Kidney capillary endothelial cell (primary cell): Measurements from ENCODE around the gene AMBN.

Experiments used
- DNase-seq: peaks from one replicate; pipeline ENCODE4 v3.0.0-alpha.2; 2018; ENCODE audit warnings: low spot score

The AMBN gene

DNA sequence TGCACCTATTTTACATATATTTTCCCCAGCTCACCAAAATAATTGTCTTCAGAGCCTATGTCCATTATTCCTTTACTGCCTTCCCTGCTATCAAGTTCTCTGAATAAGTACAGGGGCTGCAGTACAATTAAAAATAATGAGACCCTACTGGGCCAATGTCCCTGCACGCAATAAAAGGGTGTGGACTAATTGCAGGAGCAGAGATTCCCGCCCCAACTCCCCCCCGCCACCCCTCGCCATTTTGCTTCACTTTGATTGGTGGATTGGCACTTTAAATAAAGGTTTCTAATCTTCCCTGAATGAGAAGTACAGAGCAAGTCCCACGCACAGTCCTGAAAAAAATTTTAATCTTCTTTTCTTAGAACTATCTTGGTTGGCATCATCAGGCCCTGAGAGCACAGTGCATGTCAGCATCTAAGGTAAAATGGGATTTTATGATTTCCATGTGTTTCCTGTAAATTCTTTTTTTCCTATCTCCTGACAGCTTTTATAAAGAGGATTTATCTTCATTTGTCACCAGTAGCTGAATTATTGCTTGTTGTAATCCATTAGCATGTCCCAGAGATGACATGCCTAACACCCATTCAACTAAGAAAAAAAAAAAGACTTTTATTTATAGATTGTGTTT, at the start of gene AMBN:
Gene AMBN (plus strand): TSS at position 302 of the 628 bp plus-strand sequence. CDS start 103 bp downstream, at position 405.
- DNase-seq = no peak

- DNase-seq = no peak
These were observed 47.7 kb upstream of the AMBN start for GRCh38 chr4:70544279-70544868.

GRCh38 chr4:70556856-70557255, 35.2 kb upstream of the AMBN start:
- DNase-seq = no peak

- peak; percentile 42 for DNase-seq
These were observed 32.7 kb upstream of the AMBN start for GRCh38 chr4:70559211-70559830.

DNA sequence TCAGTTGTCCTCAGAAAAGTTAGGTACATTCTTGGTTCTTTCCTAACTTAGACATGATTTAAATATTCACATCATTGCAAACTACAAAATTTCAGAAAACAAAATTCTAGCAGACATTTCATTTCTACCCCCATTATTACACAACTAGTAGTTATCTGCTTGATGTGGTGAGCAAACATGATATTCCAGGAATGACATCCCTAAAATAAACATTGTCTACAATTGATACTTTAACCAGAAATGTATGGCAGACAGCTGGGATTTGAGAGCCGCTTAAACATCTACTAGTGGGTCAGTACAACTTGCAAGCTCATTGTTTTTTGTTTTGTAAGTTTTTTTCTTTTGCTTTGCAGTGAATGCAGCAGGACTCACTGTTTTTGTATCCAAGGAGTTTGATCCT, 32.1 kb upstream of the AMBN start:
- no peak for DNase-seq

GRCh38 chr4:70564033-70564432, 28.0 kb upstream of the AMBN start:
- DNase-seq = no peak

DNA sequence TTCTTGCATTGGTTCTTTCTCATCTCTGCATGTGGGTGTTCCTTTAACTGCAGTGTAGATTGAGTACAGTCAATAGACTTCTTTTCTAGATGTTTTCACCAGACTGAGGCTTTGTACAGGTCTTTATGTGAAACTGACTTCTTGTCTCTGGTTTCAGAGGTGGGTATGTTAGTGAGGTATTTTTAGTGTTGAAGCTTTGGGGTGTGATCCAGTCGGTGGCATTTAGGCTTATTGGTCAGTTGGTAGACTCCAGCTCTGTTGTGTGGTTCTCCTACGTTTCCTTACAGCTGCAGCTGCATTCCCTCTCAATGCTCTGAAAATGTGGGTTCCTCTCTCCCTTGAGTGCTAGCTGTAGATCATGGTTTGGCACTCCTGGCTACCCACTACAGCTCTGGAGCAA, 21.3 kb upstream of the AMBN start:
- no peak for DNase-seq

- DNase-seq = no peak
These were observed 20.3 kb upstream of the AMBN start for GRCh38 chr4:70571772-70572171.

GRCh38 chr4:70575964-70576363, 16.1 kb upstream of the AMBN start:
- DNase-seq = no peak

DNA sequence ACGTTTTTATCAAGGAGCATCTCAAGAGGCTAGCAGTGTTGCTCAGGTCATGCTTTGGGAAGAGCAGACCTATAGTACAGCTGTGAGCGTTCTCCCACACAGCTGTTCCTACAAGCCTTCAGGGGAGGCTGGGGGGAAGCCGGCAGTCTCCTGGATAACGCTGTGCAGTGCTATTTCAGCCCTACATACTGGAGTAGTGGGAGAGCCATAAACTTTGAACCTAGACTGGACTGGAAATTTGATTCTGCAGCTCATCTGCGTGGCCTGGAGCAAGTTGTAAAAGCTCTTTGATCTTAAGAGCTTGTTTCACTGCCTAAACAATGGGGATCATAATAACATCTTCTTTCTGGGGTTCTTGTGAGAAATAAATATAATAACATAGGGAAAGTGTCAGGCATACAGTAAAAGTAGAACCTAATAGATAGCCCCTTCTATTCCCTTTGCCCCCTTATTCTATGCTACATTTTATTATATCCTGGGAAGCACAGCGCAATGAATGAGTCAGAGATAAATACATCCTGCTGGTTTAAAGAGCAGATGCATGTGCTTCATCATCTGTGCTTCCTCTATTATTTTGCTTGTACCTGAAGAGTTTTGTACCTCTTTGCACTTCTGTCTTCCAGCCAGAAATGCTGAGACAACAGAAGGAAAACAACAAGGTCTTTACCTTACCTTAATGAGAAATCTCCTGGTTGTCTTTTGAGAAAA, 14.7 kb upstream of the AMBN start:
- DNase-seq = no peak

GRCh38 chr4:70581980-70582379, 10.1 kb upstream of the AMBN start:
- no peak for DNase-seq

- no peak for DNase-seq
These were observed 7.9 kb upstream of the AMBN start for GRCh38 chr4:70583952-70584834.

GRCh38 chr4:70586841-70587240, 5.2 kb upstream of the AMBN start:
- no peak for DNase-seq

DNA sequence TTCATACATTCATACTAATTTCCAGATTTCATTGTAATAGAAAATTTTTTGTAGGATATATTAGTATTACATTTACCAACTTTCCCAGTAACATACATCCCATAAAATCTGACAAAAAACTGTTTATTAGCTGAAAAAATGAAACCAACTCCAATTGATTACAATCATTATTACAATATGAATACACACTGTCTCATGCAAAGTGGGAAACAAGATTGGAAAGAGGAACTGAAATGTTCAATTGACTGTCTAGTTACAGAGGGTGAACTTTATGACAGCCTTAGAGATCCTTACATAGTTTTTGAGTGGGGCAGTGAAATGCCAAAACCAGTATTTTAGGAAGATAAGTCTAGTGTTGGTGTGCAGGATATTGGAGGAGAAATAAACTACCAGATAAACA, 2.3 kb upstream of the AMBN start:
- no peak for DNase-seq

DNA sequence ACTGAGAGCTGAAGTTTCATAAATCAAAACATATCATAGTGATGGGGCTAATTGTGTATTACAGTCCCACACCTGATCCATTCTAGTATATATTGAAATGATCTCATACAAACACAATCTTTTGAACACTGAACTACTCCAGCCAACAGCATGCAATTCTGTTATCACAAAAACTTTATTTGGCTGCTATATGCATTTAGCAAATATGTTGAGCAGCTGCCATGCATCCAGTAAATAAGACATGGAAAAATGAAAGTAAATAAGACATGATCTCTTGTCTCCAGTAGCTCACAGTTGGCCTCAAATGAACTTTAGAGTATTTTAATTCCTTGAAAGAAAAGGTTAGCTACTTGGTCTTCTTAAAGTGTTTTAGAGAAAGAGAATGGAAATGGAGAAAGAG, 2.1 kb downstream of the AMBN start:
- no peak for DNase-seq

- no peak for DNase-seq
These were observed 8.2 kb downstream of the AMBN start for GRCh38 chr4:70600305-70600704.

- no peak for DNase-seq
These were observed 8.9 kb downstream of the AMBN start for GRCh38 chr4:70600977-70601376.

DNA sequence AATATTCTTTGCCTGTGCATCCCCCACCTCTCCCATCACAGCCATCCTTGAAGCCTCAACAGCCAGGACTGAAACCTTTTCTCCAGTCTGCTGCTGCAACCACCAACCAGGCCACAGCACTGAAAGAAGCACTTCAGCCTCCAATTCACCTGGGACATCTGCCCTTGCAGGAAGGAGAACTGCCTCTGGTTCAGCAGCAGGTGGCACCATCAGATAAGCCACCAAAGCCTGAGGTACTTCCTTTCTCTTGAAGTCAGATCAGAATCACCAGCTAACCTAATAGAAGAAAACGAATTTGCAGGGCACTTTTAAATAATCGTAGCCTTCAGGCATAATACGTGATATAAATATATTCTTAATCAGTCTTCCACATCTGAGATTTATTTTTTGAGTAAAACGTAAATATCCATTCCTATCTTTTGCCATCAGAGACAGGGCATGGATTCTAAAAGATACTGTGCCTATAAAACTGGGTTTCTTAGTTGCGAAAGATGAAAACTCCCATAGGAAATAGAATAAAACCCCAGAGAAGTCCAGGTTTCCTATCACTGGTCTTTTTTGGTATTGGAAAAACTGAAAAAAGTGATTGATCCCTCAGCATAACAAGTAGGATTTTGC, 9.5 kb downstream of the AMBN start:
- DNase-seq = peak; percentile 48

DNA sequence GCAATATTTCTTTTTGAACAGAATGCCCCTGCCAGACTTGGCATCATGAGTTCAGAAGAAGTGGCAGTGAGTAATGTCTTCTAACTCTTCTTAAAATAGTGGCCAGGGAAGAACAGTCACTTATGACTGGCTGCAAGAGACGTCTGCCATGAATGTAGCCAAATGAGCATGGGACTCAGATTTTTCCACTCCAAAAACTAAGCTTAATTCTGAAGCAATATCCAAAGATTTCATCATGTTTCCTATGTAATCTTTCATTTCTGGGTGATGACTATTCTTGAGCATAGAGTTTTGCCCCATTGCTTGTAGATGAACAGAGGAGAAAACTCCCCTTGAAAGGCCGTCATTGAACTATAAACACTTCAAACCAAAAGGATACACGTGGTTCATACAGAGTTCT, 11.8 kb downstream of the AMBN start:
- no peak for DNase-seq

DNA sequence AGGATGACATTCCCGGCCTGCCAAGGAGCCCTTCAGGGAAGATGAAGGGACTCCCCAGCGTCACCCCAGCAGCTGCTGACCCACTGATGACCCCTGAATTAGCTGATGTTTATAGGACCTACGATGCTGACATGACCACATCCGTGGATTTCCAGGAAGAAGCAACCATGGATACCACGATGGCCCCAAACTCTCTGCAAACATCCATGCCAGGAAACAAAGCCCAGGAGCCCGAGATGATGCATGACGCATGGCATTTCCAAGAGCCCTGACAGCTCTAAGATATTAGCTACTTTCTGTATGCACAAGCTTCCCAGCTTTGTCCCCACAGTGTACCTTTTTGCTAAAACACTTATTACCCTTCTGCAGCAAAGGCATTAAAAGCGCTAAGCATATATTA, 14.4 kb downstream of the AMBN start:
- no peak for DNase-seq

- no peak for DNase-seq
These were observed 15.3 kb downstream of the AMBN start for GRCh38 chr4:70607334-70607853.
